Glutamatergic neuron (in vitro differentiated cells): ENCODE results near the gene RERG. TPM values are rescaled to one million over a fixed set of nuclear protein-coding genes. Genes with fewer than 3 reads are reported as not detected.

ENCODE experiments used
- DNase-seq: peaks from one replicate; pipeline ENCODE4 v3.0.0; 2022
- H3K27ac Mint-ChIP-seq: one replicate; pipeline ENCODE4 v1.8.0; 2020; ENCODE audit warnings: mild to moderate bottlenecking, mixed read lengths, inconsistent platforms; ENCODE audit not compliant: unreplicated experiment
- H3K27me3 Mint-ChIP-seq: one replicate; pipeline ENCODE4 v1.8.0; 2020; ENCODE audit warnings: mild to moderate bottlenecking, moderate library complexity, mixed read lengths, inconsistent platforms; ENCODE audit not compliant: unreplicated experiment
- H3K36me3 Mint-ChIP-seq: one replicate; pipeline ENCODE4 v1.8.0; 2020; ENCODE audit warnings: mild to moderate bottlenecking, mixed read lengths, inconsistent platforms; ENCODE audit not compliant: unreplicated experiment
- H3K4me1 Mint-ChIP-seq: one replicate; pipeline ENCODE4 v1.8.0; 2020; ENCODE audit warnings: mild to moderate bottlenecking, low read depth, mixed read lengths, inconsistent platforms; ENCODE audit not compliant: unreplicated experiment
- H3K4me3 Mint-ChIP-seq: one replicate; pipeline ENCODE4 v1.8.0; 2020; ENCODE audit warnings: mild to moderate bottlenecking, mixed read lengths, inconsistent platforms; ENCODE audit not compliant: unreplicated experiment
- H3K9me3 Mint-ChIP-seq: one replicate; pipeline ENCODE4 v1.8.0; 2020; ENCODE audit warnings: mild to moderate bottlenecking, moderate library complexity, mixed read lengths, inconsistent platforms; ENCODE audit not compliant: unreplicated experiment
- CTCF ChIP-seq: fragments of 200-600 bp; sonication (generic); IDR thresholded peaks from one replicate; pipeline ENCODE4 v1.5.0; 2021; ENCODE audit not compliant: partially characterized antibody, unreplicated experiment
- total RNA-seq: library from RNA; stranded (reverse); fragmentation: NEBNext Ultra II Directional; extraction: Animal tissue kit (Norgen Biotek cat#: 25700); gene quantifications from one replicate; pipeline ENCODE4 v1.2.1, GENCODE V29; 2021; ENCODE audit not compliant: unreplicated experiment

Gene RERG
- total RNA-seq, 1 donor from 2014 or later: not detected

DNA sequence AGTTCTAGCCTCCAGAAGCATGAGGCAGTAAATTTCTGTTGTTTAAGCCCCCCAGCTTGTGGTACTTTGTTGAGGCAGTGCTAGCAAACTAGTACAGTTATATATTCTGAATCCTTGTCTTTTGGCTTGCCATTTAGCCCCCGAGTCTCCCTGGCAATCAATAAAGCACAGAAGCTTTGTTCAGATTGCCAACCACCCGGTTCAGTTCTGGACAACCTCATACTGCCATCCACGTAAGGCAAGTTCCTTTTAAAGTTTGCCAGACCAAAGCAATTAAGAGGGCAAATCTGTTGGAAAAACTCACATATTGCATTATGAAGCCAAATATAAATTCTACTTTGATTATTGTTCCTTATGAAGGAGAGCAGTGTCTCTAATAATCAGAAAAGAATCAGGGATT lies 67.1 kb downstream of the RERG start:
- Mint-ChIP-seq H3K4me3 (no peak overlapping the region), H3K27me3 (no peaks in the 10 kb centered on the region), H3K27ac (no peak overlapping the region), H3K9me3 (no peaks in the 10 kb centered on the region), H3K4me1 (peaks cover 2% of the 10 kb centered on the region), H3K36me3 (no peaks in the 10 kb centered on the region)
- no peak for TF ChIP-seq CTCF
- no peak for DNase-seq

- H3K4me3 Mint-ChIP-seq: no peak overlapping the region
- H3K27me3 Mint-ChIP-seq: no peaks in the 10 kb centered on the region
- peaks cover 2% of the 10 kb centered on the region for H3K4me1 Mint-ChIP-seq
- H3K9me3 Mint-ChIP-seq: no peaks in the 10 kb centered on the region
- no peak for DNase-seq
- H3K36me3 Mint-ChIP-seq: no peaks in the 10 kb centered on the region
- no peak overlapping the region for H3K27ac Mint-ChIP-seq
- TF ChIP-seq CTCF: no peak
These were observed 68.3 kb downstream of the RERG start for GRCh38 chr12:15152868-15153267.

DNA sequence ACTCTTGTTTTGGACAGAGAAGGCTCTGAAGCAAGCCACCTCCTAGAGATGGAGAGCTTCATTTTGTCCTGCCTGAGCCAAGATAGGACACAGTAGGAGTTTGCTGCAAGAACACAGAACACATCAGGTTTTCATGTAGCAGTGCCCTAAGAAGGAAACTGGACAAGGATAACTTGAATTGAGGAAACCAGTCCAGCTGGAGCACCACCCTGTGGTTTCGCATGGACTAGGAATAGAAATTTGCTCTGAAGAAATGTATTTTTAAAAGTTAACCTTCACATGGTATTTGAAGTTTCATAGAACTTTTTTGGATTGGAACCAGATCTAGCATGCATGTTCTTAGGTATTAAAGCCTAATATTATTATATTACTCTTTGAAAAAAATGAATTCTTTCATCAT lies 68.8 kb downstream of the RERG start:
- Mint-ChIP-seq H3K27me3 (no peaks in the 10 kb centered on the region), H3K36me3 (no peaks in the 10 kb centered on the region), H3K4me1 (peaks cover 2% of the 10 kb centered on the region), H3K9me3 (no peaks in the 10 kb centered on the region), H3K4me3 (no peak overlapping the region), H3K27ac (no peak overlapping the region)
- DNase-seq: no peak
- TF ChIP-seq CTCF: no peak

DNA sequence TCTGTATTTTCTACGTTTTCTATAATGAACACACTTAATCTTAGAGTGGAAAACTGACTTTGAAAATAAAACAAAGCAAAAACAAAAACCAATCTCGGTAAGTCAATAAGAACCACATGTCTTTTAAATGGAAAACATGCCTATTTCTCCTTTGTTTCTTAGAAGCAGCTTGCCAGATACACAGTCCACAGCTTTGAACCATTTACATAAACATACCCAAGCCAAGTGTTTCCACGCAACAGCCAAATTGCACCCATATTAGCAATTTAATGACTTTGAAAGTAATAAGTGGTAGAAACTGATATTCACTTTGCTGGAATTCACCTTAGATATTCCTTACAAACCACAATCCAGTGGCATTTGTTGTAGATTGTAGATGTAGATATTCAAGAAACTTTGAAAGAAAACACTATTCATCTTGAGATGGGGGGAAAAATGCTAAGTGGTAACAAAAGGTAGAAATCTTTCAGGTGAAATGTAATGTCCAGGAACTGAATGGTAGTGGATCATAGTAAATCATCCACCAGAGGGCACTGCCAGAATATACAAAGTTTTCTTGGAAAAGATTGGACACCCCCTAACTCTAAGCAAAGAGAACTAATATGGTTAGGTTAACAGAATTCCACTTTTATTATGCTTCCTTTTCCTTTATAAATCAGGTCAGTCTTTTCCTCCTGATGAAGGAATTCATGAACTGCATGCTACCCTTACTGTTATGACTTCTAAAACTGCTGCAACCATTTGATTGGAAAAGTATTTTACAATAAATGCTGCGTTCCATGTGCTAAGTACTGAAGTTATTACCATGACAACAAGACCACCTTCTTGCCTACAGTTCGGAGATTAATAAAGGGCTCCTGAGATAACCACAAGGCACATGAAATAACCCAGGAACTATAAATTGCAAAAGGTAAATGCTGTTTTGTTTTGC lies 69.8 kb downstream of the RERG start:
- no peaks in the 10 kb centered on the region for H3K9me3 Mint-ChIP-seq
- peaks cover 2% of the 10 kb centered on the region for H3K4me1 Mint-ChIP-seq
- no peak for DNase-seq
- no peaks in the 10 kb centered on the region for H3K36me3 Mint-ChIP-seq
- TF ChIP-seq CTCF: peak; percentile 50
- no peak overlapping the region for H3K27ac Mint-ChIP-seq
- no peaks in the 10 kb centered on the region for H3K27me3 Mint-ChIP-seq
- no peak overlapping the region for H3K4me3 Mint-ChIP-seq

DNA sequence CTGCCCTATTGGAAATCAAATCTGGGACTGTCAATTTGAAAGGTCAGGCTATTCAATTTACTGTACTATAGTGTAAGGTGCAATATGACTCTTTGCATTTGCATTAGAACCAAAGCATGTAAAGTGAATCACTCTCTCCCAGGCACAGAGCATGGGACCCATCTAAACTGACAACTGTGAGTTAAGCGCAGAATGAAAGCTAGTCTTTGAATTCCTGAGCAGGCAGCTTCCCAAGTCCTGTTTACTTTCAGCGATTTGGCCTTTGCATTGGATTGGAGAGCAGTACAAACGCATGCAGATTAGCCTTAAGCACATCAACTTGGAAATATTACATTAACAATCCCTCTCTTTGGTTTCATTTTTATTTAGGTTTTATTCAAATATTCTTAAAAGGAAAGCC lies 74.6 kb downstream of the RERG start:
- no peak for DNase-seq
- peaks cover 6% of the 10 kb centered on the region for H3K4me1 Mint-ChIP-seq
- H3K36me3 Mint-ChIP-seq: no peaks in the 10 kb centered on the region
- H3K4me3 Mint-ChIP-seq: no peak overlapping the region
- no peak overlapping the region for H3K27ac Mint-ChIP-seq
- H3K9me3 Mint-ChIP-seq: peaks cover 1% of the 10 kb centered on the region
- TF ChIP-seq CTCF: no peak
- peaks cover 3% of the 10 kb centered on the region for H3K27me3 Mint-ChIP-seq
